Measurements from ENCODE around the gene DGLUCY.
"Not testable (repeated sequence)": the region's sequence is repeated elsewhere in the genome, so short reads cannot be mapped to it uniquely, and the experiment has no call there.

Gene DGLUCY

GRCh38 chr14:91112194-91112593 is 1.7 kb upstream of the DGLUCY start:
- no peak for DNase-seq

- DNase-seq, result peak; percentile 80 to 84 (median 83)
Measured at GRCh38 chr14:91114079-91115065, 499 bp downstream of the DGLUCY start.

GRCh38 chr14:91115986-91116770 is 2.3 kb downstream of the DGLUCY start:
- peak in 2 of 3 donors; percentile 42 to 49 for DNase-seq

- peak in 1 of 3 donors; percentile 63 for DNase-seq
Measured at GRCh38 chr14:91116913-91117588, 3.2 kb downstream of the DGLUCY start.

- DNase-seq, result no peak
Measured at GRCh38 chr14:91117960-91118359, 4.1 kb downstream of the DGLUCY start.

- no peak for DNase-seq
Measured at GRCh38 chr14:91118511-91119068, 4.7 kb downstream of the DGLUCY start.

GRCh38 chr14:91119556-91120311 is 5.9 kb downstream of the DGLUCY start:
- DNase-seq, result peak; percentile 57 to 69 (median 58)

GRCh38 chr14:91123201-91123600 is 9.3 kb downstream of the DGLUCY start:
- no peak for DNase-seq

- DNase-seq, result not testable (repeated sequence)
Measured at GRCh38 chr14:91124406-91125270, 10.8 kb downstream of the DGLUCY start.

GRCh38 chr14:91125271-91125660 is 11.4 kb downstream of the DGLUCY start:
- no peak for DNase-seq

GRCh38 chr14:91125801-91126200 is 11.9 kb downstream of the DGLUCY start:
- DNase-seq, result no peak

GRCh38 chr14:91126761-91127160 is 12.9 kb downstream of the DGLUCY start:
- no peak for DNase-seq

GRCh38 chr14:91127401-91127801 is 13.5 kb downstream of the DGLUCY start:
- DNase-seq, result peak in 1 of 3 donors; percentile 36

GRCh38 chr14:91127924-91128323 is 14.1 kb downstream of the DGLUCY start:
- DNase-seq, result no peak

- DNase-seq, result no peak
Measured at GRCh38 chr14:91128699-91129098, 14.8 kb downstream of the DGLUCY start.

GRCh38 chr14:91129261-91129660 is 15.4 kb downstream of the DGLUCY start:
- no peak for DNase-seq

GRCh38 chr14:91135039-91135438 is 21.2 kb downstream of the DGLUCY start:
- no peak for DNase-seq

GRCh38 chr14:91138511-91139359 is 24.9 kb downstream of the DGLUCY start:
- peak; percentile 72 to 77 (median 76) for DNase-seq

GRCh38 chr14:91139776-91140175 is 25.9 kb downstream of the DGLUCY start:
- DNase-seq, result no peak

GRCh38 chr14:91140672-91141071 is 26.8 kb downstream of the DGLUCY start:
- DNase-seq, result peak in 1 of 3 donors; percentile 12

Measured in suppressor macrophage treated with lipopolysaccharide for 1 hour (primary cell).